Caco-2 (cell line): ENCODE measurements around the gene ZNF407. TPM values are rescaled to one million over a fixed set of nuclear protein-coding genes. Genes with fewer than 3 reads are reported as not detected.

ENCODE experiments used
- BruUV-seq: library from RNA; stranded (reverse); fragments of 400-500 nt; replicated peaks from 2 replicates; lab custom pipeline; 2021; lab: Mats Ljungman, UMichigan
- CTCF ChIA-PET: fragments of 300-600 bp; sonication (Branson Sonifier 250); formaldehyde crosslinking; loops from one replicate; lab custom pipeline; 2022; ENCODE audit warnings: antibody characterized with exemption; lab: Charles Lee
- POLR2A ChIA-PET: fragments of 300-600 bp; sonication (Branson Sonifier 250); formaldehyde crosslinking; loops from one replicate; lab custom pipeline; 2022; ENCODE audit warnings: antibody characterized with exemption; lab: Charles Lee
- DNase-seq, 2 experiments: peaks; one replicate each; pipeline versions ENCODE4 v3.0.0 to v3.0.0-alpha.2; 2020 to 2022
- H3K27me3 ChIP-seq: replicated peaks from 2 replicates; pipeline ENCODE4 v1.6.0; 2011; ENCODE audit warnings: low read length; ENCODE audit not compliant: control insufficient read depth, insufficient read depth
- H3K36me3 ChIP-seq: 2 replicates; pipeline ENCODE4 v1.5.1; 2011; ENCODE audit warnings: low read length; ENCODE audit not compliant: control insufficient read depth, insufficient read depth
- H3K4me1 ChIP-seq: fragments of 250-450 bp; sonication (Bioruptor Pico); 2 replicates; pipeline ENCODE4 v1.5.1; 2020; ENCODE audit warnings: mild to moderate bottlenecking
- H3K4me3 ChIP-seq: 2 replicates; pipeline ENCODE4 v1.5.1; 2011; ENCODE audit warnings: low read depth, mild to moderate bottlenecking, control low read depth, low read length
- H3K9me3 ChIP-seq: fragments of 250-450 bp; sonication (Bioruptor Pico); 2 replicates; pipeline ENCODE4 v1.5.1; 2020; ENCODE audit warnings: mild to moderate bottlenecking, moderate library complexity
- H3K27ac Mint-ChIP-seq: one replicate; pipeline ENCODE4 v1.8.0; 2022; ENCODE audit warnings: mixed read lengths; ENCODE audit not compliant: unreplicated experiment
- H3K27me3 Mint-ChIP-seq: one replicate; pipeline ENCODE4 v1.8.0; 2022; ENCODE audit warnings: mixed read lengths; ENCODE audit not compliant: insufficient read depth, unreplicated experiment
- H3K36me3 Mint-ChIP-seq: one replicate; pipeline ENCODE4 v1.8.0; 2022; ENCODE audit warnings: mild to moderate bottlenecking, mixed read lengths; ENCODE audit not compliant: insufficient read depth, unreplicated experiment
- H3K4me1 Mint-ChIP-seq: one replicate; pipeline ENCODE4 v1.8.0; 2022; ENCODE audit warnings: low read depth, mixed read lengths; ENCODE audit not compliant: unreplicated experiment
- H3K4me3 Mint-ChIP-seq: one replicate; pipeline ENCODE4 v1.8.0; 2022; ENCODE audit warnings: mild to moderate bottlenecking, moderate library complexity, mixed read lengths; ENCODE audit not compliant: unreplicated experiment
- H3K9me3 Mint-ChIP-seq: one replicate; pipeline ENCODE4 v1.8.0; 2022; ENCODE audit warnings: mixed read lengths; ENCODE audit not compliant: unreplicated experiment
- CTCF ChIP-seq, 2 experiments: fragments of 200-600 bp in 1 of 2; IDR thresholded peaks; 1 replicate in 1 of 2; 2 replicates in 1 of 2; pipeline versions ENCODE4 v1.5.1 to v1.8.0; 2011 to 2022; ENCODE audit warnings: antibody characterized with exemption in 1 of 2, control low read depth in 1 of 2, inconsistent platforms in 1 of 2, low read depth in 1 of 2, low read length in 1 of 2, mild to moderate bottlenecking in 1 of 2, moderate library complexity in 1 of 2; ENCODE audit not compliant: insufficient read depth in 1 of 2, severe bottlenecking in 1 of 2, unreplicated experiment in 1 of 2
- intact Hi-C: fragments of 100-400 bp; cut with micrococcal nuclease; formaldehyde crosslinking; loops from one replicate; pipeline ENCODE4 v1.10.0; 2022; ENCODE audit not compliant: unreplicated experiment
- total RNA-seq: library from RNA; stranded (reverse); gene quantifications from 2 replicates; pipeline ENCODE4 v1.2.3, GENCODE V29; 2022

The ZNF407 gene
- total RNA-seq, 1 experiment from 2014 or later, result 4.7 TPM

GRCh38 chr18:74722237-74722636 is 124.6 kb downstream of the ZNF407 start:
- Histone ChIP-seq H3K36me3 (no peaks in the 10 kb centered on the region), H3K4me1 (no peaks in the 10 kb centered on the region), H3K27me3 (no peaks in the 10 kb centered on the region), H3K9me3 (no peaks in the 10 kb centered on the region), H3K4me3 (no peak overlapping the region)
- ChIA-PET CTCF (no interaction called here), POLR2A (no interaction called here)
- Mint-ChIP-seq H3K9me3 (no peaks in the 10 kb centered on the region), H3K4me1 (no peaks in the 10 kb centered on the region), H3K4me3 (no peak overlapping the region), H3K27me3 (no peaks in the 10 kb centered on the region), H3K27ac (no peak overlapping the region), H3K36me3 (no peaks in the 10 kb centered on the region)
- no peak for TF ChIP-seq CTCF (IDR thresholded peaks at IDR 0.05; ENCODE audit: insufficient read depth in 1 of 2, low read depth in 1 of 2, low read length in 1 of 2, severe bottlenecking in 1 of 2, unreplicated experiment in 1 of 2)
- no TSS peak for BruUV-seq
- DNase-seq, result no peak
- intact Hi-C loops, result no loop called here

DNA sequence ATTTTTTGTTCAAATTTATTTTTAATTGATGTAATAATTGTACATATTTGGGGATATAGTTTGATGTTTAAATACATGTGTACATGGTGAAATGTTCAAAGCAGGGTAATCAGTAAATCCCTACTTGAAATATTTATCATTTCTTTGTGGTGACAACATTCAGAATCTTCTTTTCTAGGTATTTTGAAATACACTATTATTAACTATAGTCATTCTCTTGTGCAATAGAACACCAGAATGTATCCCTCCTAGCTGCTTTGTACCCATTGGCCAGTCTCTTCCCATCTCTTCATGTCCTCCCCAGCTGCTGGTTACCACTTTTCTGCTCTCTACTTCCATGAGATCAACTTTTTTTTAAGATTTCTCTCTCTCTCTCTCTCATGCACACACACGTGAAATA is 126.5 kb downstream of the ZNF407 start:
- POLR2A ChIA-PET, result no interaction called here
- BruUV-seq, result no TSS peak
- Histone ChIP-seq H3K4me1 (no peaks in the 10 kb centered on the region), H3K4me3 (no peak overlapping the region), H3K36me3 (no peaks in the 10 kb centered on the region), H3K27me3 (no peaks in the 10 kb centered on the region), H3K9me3 (no peaks in the 10 kb centered on the region)
- intact Hi-C loops, result no loop called here
- Mint-ChIP-seq H3K36me3 (no peaks in the 10 kb centered on the region), H3K4me3 (no peak overlapping the region), H3K27me3 (no peaks in the 10 kb centered on the region), H3K4me1 (no peaks in the 10 kb centered on the region), H3K9me3 (no peaks in the 10 kb centered on the region), H3K27ac (no peak overlapping the region)
- no peak for TF ChIP-seq CTCF (IDR thresholded peaks at IDR 0.05; ENCODE audit: insufficient read depth in 1 of 2, low read depth in 1 of 2, low read length in 1 of 2, severe bottlenecking in 1 of 2, unreplicated experiment in 1 of 2)
- CTCF ChIA-PET, result no interaction called here
- DNase-seq, result no peak

- H3K36me3 ChIP-seq, result no peaks in the 10 kb centered on the region
- CTCF ChIA-PET, result no interaction called here
- DNase-seq, result no peak
- Mint-ChIP-seq H3K27ac (no peak overlapping the region), H3K36me3 (no peaks in the 10 kb centered on the region), H3K9me3 (no peaks in the 10 kb centered on the region), H3K4me3 (no peak overlapping the region), H3K27me3 (no peaks in the 10 kb centered on the region), H3K4me1 (no peaks in the 10 kb centered on the region)
- intact Hi-C loops, result no loop called here
- H3K9me3 ChIP-seq, result no peaks in the 10 kb centered on the region
- H3K4me1 ChIP-seq, result no peaks in the 10 kb centered on the region
- POLR2A ChIA-PET, result no interaction called here
- no peak overlapping the region for H3K4me3 ChIP-seq
- no peaks in the 10 kb centered on the region for H3K27me3 ChIP-seq
- TF ChIP-seq CTCF (IDR thresholded peaks at IDR 0.05; ENCODE audit: insufficient read depth in 1 of 2, low read depth in 1 of 2, low read length in 1 of 2, severe bottlenecking in 1 of 2, unreplicated experiment in 1 of 2), result no peak
- BruUV-seq, result no TSS peak
Measured at GRCh38 chr18:74725690-74726089, 128.0 kb downstream of the ZNF407 start.
